GM18517 (cell line): ENCODE data around the gene FPR1.

Experiments used
- ATAC-seq: cut with Tn5 transposase; IDR thresholded peaks from one replicate; pipeline ENCODE4 v1.9.1; 2021; ENCODE audit warnings: mild to moderate bottlenecking, moderate library complexity; ENCODE audit not compliant: unreplicated experiment

Gene FPR1

DNA sequence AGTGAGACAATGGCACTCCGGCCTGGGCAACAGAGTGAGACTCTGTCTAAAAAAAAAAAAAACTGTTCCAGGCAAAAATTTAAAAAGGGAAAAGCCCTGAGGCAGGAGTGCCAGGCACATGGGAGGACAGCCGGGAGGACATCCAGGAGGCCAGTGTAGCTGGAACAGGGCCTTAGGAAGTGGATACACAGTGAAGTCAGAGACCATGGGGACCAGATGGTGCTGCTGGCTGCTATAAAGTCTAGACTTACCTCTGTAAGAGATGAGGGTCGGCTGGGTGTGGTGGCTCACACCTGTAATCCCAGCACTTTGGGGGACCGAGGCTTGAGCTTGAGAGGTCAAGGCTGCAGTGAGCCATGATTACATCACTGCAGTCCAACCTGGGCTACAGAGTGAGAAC lies 42.9 kb downstream of the FPR1 start:
- no peak for ATAC-seq

DNA sequence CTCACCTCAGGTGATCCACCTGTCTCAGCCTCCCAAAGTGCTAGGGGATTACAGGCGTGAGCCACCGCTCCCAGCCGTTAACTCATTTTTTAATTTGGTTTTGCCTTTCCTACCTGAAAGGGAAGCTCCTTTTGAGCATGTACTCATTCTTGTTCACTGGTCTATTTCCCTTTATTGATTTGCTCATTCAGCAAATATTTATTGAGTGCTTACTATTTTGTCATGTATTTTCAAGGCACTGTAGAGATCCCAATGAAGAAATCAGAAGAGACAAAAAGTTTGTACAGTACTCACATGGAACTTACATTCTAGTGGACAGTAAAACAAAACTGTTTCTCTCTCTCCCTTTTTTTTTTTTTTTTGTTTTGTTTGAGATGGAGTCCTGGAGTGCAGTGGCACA lies 44.8 kb downstream of the FPR1 start:
- no peak for ATAC-seq

GRCh38 chr19:51706296-51706695 lies 45.4 kb downstream of the FPR1 start:
- ATAC-seq = no peak

DNA sequence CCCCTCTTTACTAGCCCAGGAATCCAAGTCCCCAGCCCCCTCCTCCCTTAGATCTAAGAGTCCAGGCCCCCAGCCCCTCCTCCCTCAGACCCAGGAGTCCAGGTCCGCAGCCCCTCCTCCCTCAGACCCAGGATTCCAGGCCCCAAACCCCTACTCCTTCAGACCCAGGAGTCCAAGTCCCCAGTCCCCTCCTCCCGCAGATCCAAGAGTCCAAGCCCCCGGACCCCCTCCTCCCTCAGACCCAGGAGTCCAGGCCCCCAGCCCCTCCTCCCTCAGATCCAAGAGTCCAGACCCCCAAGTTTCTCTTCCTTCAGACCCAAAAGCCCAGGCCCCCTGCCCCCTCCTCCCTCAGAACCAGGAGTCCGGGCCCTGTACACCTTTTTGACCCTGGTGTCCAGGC lies 47.1 kb downstream of the FPR1 start:
- ATAC-seq = no peak

DNA sequence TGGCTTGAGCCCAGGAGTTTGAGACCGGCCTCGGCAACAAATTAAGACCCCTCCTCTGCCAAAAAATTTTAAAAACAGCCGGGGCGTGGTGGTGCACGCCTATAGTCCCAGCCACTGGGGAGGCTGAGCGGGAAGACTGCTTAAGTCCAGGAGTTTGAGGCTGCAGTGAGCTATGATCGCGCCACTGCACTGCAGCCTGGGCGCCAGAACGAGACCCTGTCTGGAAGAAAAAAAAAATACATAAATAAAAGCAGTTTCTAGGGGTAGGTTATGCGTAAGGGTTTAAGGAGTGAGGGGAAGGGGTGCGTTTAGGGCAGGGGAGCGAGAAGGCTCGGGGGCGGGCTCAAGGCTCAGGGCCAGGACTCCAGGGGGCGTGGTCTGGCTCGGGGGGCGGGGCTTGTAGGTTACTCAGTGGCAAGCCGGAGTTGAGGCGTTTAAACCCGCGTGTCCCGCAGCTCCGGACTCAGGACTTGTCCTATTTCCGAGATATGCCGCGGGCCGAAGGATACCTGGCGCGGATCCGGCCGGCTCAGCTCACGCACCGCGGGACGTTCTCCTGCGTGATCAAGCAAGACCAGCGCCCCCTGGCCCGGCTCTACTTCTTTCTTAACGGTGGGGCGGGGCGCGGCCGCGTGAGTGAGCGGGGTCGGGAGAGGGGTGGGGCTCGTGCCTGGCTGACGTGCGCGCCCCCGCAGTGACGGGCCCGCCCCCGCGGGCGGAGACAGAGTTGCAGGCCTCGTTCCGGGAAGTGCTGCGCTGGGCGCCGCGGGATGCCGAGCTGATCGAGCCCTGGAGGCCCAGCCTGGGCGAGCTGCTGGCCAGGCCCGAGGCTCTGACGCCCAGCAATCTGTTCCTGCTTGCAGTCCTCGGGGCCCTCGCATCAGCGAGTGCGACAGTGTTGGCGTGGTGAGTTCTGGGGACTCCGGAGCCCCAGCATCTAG lies 47.8 kb downstream of the FPR1 start:
- ATAC-seq = peak; percentile 88

DNA sequence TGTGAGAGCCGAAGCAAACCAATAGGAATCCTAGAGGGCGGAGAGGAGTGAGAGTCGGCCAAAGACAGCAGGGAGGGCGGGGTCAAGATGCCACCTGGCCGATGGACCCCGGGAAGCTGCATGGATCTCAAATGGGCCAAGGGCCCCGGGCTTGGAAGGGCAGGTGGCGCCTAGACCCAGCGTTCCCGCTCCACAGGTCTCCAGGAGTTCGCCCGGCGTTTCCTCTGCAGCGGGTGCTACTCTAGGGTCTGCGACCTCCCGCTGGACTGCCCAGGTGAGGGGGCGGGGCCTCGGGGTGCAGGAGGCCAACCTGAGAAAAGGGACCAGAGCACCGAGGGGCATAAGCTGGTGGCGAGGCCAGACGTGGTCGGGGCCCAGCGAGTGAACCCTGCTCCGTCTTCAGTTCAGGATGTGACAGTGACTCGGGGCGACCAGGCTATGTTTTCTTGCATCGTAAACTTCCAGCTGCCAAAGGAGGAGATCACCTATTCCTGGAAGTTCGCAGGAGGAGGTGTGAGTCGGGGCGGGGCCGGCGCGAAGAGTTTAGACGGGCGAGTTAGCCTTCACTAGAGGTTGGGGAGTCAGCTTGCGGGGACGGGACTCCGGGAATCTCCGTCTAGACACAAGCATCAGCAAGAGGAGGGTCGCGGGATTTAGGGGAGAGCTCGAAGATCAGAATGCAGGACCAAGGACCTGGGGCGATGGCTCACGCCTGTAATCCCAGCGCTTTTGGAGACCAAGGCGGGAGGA lies 48.7 kb downstream of the FPR1 start:
- ATAC-seq = no peak

DNA sequence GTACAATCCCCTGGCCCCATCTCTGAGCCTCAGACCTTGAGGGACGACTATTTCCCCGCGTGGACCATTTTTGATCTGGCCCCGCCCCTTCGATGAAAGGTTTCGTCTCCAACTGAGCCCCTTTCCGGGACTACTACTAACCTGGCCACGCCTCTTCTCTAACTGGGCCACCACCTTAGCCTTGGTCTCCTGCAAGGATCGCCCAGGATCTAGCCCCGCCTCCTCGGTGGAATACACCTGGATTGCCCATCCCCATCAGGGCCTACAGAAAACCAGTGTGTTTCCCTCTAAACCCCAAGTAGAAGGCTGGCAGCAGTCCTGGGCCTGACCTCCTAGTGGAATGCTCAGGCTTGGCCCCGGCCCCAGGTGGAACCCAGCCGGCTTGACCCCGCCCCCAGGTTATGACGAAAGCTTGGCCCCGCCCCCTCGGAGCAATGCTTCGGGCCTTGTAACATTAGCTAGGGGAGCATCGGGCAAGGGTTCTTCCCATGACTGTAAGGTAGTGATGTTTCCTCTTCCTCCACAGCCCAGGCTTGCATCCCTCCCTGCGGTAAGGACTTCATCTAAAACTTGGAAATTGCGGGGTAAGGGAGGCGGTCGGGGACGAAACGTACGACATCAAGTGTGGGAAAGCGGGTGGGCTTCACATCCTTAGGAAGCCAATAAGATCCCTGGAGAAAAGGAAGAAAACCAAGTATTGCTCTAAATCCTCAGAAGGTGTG lies 49.4 kb downstream of the FPR1 start:
- no peak for ATAC-seq

- no peak for ATAC-seq
Measured at GRCh38 chr19:51701468-51702100, 50.1 kb downstream of the FPR1 start.

- ATAC-seq = no peak
Measured at GRCh38 chr19:51699170-51699569, 52.5 kb downstream of the FPR1 start.

DNA sequence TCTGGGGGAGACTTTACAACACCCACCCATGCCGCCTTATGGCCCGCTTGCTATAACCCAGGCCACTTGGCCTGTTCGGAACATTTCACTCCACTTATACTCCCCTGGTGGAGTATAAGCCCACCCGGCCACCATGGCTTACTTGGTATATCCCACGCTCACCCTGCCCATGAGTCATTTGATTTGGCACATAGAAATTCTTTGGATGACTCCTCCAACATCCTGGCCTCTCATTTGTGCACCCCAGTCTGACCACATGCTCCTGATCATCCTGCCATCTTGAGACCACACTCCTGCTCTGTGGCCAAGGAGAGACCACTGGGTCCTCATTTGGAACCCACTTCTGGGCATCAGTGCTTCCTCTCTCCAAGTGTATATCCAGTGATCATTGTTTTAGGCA lies 53.4 kb downstream of the FPR1 start:
- ATAC-seq = no peak

DNA sequence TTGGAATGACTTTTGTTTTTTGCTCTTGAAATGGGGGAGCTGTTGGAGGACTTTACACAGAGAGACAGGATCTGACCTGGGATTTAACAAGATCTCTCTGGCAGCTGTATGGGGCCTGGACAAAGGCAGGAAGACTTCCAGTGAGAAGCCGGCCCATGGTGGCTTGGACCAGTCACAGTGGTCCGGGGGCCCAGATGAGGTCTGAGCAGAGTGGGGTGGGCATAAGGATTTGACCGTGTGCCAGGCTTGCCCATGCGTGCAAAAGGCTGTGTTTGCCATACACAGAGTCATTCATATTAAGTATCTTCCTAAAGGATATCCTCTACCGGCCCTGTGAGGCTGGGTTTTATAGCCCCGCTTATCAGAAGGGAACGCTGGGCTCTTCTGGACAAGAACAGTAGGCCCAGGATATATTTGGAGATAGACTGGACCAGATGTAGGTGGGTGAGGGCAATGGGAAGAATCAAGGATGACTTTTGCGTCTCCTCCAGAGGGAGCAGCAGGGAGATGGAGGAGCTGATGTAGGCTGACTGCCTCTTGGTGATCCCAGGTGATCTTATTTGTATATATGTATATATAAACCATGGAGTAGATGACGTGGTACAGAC lies 54.4 kb downstream of the FPR1 start:
- ATAC-seq = no peak

DNA sequence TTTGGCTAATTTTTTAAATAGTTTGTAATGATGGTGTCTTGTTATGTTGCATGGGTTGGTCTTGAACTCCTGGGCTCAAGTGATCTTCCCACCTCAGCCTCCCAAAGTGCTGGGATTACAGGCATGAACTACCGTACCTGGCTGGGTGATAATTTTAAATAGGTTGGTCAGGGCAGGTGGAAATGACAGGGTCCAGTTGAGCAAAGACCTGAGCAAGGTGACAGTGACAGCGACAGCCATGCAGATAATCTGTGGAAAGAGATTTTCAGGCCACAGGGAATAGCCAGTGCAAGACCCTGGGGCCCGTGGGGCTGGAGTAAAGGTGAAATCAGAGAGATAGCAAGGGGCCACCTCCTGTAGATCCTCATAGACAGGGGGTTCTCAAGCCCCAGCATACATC lies 55.1 kb downstream of the FPR1 start:
- no peak for ATAC-seq
